GM21526 (cell line): ENCODE results near the gene PRSS38.

ENCODE experiments used
- ATAC-seq: cut with Tn5 transposase; IDR thresholded peaks from one replicate; pipeline ENCODE4 v1.9.1; 2021; ENCODE audit warnings: moderate library complexity; ENCODE audit not compliant: unreplicated experiment, low FRiP score

PRSS38 gene

DNA sequence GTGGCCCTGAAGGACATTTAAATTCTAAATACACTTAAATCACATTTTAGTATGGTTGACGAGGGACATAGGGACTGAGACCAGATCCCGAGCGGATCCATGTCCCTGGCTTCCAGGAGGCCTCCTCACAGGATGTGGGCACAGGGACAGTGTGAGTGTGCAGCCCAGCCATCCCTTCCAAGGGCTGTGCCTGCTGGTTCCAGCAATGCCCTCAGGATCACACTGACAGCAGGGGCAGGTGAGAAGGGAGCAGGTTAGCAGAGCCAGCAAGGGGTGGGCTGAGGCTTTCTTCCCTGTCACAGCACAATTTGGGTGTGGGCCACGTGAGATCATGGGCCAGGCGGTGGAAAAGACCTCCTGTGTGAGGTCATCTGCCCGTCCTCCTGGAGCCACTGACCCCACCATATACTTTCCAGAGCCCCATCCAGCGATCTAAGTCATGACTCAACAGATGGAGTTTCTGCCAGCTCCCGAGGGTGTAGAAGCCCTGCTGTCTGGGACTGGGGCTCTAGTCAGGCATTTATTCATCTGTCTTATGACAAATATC lies 37.0 kb upstream of the PRSS38 start:
- no peak for ATAC-seq

DNA sequence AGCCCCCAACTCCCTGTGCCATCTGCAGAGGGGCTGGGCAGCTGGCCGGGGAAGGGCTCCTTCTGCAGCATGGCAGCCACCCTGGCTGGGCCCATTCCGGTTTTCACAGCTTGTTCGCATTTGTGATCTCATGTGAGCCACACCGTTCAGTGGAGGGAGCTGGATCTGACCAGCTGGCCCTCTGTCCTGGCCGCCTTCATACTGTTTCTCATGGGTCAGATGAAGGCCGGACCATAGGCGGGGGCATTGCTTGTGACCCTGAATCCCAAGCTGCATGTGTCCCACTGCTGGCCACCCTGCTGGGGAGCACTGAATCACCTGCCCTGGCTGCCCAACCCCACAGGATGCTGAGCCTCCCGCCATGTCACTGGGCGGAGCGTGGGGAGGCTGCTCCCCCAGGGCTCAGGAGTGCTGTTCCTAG lies 36.4 kb upstream of the PRSS38 start:
- no peak for ATAC-seq

DNA sequence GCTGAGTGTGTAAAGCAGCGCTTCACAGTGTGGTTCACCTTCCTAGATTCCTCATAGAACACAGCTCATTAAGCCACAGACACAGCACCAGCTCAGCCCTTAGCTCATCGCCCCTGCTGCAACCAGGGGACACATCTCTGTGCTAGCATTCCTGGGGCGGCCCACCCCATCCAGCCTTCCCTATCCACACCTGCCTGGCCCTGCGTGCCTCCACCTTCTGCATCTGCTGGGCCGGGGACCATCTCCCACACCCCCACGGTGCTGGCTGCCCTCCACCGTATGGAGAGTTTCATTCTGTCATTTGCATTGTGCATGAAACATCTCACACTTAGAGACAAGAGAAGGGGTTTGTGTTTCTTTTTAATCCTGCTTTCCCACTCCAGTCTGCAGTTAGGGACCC lies 35.8 kb upstream of the PRSS38 start:
- ATAC-seq: no peak

DNA sequence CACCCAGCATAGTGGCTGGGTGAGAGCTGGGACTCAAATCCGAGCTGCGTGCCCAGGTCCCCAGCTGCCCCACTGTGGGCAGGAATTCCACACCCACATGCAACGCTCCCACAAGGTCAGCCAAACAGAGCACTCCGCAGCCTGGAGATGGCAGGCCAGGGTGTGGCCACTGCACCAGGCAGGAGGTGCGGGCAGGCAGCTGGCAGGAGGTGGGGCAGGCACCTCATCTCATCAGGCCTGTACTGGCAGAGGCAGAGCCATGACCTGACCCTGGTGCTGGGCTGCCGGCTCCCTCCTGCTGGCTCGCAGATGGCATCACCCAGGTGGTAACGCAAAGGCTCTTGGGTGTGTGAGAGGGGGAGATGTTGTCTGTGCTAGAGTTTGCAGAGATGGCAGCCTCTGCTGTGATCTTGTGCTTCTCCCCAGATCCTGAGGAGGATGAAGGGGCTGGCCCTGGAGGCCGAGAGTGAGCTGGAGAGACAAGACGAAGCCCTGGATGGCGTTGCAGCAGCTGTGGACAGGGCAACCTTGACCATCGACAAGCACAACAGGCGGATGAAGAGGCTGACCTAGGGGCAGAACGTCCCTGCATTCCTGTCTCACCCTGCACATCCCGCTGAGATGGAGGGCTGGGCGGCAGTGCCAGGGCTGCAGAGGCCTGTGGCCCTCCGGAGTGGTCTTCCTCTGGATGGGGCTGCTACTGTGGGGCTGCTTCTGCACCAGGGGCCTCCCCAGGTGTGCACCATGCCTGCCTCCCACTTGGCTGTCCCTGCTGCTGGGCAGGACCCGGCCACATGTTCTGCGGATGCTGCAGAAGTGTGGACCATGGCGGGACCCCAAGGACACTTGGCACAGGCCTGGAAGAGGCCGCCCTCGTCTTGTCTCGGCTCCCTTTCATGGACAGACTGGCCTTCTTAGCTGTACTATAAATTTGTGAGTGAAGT lies 35.1 kb upstream of the PRSS38 start:
- no peak for ATAC-seq

DNA sequence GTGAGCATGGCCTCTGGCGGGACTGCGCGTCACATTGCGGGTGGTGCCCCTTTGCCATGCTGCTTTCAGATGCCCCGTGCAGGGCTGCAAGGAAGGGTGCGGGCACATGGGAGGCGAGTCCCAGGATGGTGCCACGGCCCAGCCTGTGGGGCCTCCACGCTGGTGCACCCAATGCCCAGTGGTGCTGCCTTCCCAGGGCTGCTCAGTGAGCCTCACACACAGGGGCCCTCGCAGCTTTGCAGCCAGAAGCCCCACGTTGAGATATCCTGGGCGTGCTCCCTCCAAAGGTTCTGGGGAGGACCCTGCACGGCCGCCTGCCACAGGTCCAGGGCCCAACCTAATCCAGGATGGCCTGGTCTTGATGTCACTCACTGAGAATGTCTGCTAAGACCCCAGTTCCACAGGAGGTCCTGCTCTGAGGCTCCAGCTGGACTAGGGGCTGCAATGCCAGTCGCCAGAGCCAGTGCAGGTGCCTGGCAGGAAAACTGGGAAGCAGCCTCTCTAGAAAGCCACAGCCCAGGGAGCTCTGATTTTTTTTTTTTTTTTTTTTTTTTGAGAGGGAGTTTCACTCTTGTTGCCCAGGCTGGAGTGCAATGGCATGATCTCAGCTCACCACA lies 34.1 kb upstream of the PRSS38 start:
- no peak for ATAC-seq

DNA sequence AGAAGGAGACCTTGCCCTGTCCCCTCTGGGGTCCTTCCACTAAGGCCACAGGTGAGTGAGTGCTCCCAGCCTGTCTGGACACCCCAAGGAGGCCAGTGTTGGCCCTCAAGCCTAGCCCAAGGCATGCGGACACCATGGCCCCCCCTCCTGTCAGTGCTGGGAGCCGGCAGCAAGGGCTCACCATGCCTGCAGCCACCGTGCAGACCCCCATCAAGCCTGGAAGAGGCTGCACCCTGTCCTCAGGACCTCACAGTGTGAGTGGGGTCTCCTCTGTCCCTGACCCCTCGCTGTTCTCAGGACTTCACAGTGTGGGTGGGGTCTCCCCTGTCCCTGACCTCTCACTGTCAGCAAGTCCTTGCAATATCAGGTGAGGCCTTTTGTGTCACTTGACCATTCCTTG lies 33.2 kb upstream of the PRSS38 start:
- ATAC-seq: no peak

DNA sequence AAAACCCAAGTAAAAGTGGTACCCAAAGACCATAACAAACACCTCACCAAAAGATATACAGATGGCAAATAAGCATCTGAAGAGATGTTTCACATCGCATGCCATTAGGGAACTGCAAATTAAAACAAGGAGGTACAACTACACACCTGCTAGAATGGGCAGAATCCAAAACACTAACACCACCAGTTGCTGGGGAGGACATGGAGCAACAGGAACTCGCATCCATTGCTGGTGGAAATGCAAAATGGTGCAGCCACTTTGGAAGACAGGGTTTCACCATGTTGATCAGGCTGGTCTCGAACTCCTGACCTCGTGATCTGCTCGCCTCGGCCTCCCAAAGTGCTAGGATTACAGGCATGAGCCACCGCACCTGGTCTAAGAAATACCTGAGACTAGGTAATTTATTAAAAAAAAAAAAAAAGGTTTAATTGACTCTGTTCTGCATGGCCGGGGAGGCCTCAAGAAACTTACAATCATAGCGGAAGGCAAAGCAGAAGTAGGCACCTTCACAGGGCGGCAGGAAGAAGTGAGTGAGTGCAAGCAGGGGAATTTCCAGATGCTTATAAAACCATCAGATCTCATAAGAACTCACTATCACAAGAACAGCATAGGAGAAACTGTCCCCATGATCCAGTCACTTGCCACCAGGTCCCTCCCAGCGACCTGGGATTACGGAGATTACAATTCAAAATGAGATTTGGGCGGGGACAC lies 30.2 kb upstream of the PRSS38 start:
- ATAC-seq: no peak

DNA sequence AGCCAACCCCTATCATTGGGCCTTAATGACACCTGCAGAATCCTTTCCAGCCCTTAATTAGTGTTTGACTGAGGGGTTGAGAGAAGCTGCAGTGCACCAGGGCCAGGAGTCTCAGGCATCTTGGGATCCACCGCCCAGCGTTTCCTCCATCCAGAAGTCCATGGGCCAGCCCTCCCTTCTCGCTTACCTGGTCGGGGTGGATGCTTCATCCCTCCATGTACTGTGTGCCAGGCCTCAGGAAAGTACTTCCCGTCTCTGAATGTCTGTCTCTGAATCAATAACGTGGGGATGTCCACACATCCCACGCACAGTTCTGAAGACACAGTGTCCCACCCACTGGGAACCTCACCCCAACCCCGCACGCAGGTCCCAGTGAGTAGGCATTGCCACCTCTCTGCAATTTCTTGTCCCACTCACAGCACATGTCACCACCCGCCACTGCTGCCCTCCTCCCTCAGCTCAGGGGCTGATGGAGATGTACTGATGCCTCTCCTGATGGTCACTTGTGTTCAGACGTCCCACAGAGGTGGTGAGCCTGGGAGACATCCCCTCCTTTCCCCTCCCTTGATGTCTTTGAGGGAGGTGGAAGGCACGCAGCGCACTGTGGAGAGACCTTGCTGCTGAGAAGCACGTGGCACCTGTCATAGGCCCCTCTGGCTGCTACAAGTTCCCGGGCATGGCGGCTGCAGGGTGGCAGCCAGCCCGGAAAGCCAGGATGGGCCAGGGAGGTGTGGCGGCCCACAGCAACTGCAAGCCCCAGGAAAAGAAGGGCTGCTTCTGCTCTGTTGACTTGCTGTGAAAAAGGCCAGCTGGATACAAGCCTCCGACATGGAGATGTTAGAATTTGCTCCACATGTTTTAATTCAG lies 29.4 kb upstream of the PRSS38 start:
- ATAC-seq: no peak

DNA sequence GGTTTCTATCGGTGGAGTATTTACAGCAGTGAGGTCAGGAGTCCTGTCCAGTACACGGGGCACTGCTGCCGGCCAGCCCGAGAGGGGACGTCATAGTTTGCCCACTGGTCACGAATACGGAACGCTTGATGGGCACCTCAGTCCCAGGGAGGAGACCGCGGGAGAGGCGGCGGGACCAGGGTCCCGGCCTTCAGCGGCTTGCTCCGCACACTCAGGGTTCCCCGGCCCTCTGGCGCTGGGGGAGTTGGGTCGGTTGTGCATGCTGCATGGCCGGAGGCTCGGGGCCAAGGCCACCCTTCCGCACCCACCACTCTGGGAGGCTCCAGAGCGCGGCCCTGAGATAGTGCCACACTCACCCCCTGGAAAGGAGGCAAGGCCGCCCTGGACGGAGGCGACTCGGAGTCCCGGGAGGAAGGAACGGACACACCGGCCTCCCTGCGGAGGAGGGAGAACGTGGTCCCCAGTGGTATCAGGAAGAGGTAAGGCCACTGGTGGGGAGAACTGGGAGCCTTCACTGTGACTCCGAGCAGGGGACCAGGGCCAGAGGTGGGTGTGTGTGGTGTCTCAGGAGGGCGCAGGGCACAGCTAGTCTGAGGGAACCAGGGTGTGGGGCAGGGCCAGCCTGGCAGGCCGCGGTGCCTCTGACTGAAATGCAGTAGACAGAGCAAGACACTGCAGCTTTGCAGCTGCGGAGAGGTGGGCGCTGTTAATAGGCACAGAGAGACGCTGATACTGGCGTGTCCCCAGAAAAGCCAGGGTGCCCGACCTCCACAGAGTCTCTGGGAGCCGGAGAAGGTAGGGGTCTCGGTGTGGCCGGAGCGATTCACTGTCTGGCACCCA lies 28.6 kb upstream of the PRSS38 start:
- no peak for ATAC-seq

DNA sequence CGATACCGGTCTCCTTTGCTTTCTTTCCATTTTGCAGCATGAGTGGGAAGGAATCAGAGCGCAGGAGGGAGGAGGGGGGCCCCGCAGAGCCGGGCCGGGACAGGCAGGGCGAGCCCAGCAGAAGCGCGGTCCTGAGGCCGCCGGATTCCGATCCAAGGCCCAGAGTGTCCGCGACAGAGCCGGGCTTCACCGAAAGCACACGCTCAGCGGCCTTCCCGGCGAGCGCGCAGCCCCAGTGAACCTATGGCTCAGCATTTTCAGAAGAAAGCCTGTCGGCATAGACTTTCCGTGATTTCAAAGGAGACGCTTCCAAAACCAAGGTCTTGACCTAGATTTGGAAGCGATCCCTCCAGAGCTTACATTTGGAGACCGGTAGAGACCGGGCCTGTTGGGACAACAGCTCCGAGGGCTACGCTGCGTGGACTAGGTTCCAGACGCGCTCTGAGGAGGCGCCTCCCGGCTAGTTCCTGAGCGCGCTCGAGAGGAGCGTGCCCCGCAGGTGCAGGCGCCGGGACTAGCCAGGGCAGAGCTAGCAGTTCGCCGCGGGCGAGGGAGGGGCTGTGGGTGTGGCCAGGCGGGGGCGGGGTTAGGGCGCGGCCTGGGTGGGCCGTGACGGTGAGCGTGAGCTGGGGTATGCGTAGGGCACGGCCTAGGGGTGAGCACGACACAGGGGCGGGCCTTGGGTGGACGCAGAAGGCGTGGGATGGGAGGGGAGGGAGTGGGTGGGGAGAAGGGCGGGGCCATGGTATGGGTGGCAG lies 27.8 kb upstream of the PRSS38 start:
- peak; percentile 93 for ATAC-seq

DNA sequence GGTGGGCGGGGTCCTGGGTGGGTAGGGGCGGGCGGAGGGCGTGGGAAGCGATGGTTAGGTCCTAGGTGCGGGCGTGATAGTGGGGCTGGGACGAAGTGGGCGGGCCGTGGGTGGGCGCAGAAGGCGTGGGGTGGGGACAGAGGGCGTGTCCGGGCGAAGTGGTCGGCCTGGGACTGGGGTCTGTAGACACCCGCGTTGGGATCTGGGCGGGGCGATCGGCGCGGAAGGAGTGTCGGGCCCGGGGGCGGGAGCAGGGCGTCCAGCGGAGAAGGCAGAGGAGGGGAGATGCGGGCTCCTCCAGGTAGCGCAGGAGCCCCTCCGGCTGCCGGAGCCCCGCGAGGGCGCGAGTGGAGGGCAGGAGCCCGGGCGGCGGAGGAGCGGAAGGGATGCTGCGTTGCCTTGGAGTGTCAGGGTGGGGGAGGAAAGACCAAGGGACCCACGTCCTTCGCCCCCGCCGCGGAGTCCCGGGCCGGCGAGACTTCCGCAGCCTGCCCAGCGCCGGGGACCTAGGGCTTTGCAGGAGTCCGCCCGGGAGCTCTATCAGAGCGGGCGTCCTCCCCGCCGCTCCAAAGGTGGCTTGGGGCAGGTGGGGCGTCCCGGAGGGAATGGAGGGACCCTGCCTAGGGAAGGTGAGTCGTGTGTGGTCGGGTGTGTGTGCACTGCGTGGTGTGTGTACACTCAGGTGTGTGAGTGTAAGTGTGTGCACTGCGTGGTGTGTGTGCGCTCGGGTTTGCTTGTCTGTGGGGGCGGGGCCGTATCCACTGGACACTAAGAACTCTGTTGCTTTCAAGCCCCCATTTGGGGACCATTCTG lies 27.0 kb upstream of the PRSS38 start:
- ATAC-seq: peak; percentile 61

DNA sequence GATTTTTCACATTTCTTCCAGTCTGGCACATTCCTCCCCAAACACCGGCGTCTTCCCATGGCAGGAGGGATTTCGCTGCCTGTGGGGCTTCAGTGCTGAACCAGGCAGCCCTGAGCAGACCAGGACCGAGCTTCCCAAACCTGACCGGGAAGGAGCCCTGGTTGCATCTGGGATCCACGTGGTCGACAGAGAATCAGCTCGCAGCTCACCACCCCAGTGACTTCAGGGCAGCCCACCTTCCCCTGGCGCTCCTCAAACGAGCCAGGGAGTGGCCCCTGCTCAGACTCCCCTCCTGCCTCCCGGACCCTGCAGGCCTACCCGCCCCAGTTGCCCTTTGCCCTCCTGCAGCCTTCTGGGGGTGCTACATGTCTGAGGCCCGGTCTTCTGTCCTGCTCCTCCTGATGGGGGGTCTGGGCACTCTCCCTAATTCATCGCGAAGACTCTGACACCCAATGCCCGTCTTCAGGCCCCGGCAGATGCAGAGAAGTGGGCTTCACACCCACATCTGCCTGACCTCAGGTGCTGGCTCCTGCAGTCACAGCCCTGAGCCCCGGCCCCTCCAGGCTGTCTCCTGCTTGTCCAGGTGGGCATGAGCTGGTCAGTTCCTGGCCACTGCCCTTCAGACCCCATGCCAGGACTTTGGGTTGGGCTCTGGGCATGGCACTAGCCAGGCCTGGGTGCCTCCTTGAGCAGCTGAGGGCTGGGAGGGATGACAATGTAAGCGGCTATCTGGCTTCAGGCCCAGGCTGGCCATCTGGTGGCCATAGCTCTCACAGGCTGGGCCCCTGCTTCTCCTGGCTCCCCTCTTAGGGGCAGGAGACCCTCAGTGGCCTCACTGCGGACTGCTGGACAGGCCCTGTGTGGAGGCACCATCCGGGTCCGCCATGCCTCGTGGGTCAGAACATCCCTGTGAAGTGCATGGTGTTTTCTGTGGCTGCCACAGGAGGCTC lies 26.1 kb upstream of the PRSS38 start:
- ATAC-seq: no peak

DNA sequence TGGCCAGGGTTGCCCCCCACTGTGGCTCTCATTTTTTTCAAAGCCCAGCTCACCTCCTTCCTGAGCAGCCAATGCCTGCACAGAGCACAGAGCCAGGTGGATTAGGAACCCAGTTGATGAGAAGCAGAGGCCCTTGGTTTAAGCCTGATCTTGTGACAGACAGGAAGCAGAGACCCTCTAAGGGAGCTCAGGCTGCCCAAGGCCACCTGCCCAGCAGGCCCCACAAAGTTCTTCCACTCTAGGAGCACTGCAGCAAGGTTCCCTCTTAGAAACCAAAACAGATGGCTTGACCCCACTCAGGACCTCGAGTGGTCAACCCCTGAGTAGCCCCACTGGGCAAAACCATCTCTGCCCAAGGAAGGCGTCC lies 25.5 kb upstream of the PRSS38 start:
- ATAC-seq: no peak

DNA sequence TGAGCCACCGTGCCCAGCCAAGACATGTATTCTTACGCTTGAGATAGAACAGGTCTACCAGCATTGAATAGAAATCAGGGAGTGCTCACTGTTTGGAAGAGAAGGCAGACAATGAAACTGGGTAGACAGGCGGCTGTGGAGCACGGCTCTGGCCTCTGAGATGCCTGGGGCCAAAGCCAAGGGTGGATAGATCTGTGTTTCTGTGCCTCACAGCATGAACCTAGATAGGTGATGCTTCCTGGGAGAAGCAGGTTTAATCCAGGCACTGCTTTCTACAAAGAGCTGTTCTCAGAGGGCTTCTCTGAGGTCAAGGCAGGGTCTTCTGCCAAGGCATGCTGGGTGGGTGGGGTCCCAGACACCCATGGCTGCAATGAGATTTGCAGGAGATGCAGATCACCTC lies 24.6 kb upstream of the PRSS38 start:
- ATAC-seq: no peak

DNA sequence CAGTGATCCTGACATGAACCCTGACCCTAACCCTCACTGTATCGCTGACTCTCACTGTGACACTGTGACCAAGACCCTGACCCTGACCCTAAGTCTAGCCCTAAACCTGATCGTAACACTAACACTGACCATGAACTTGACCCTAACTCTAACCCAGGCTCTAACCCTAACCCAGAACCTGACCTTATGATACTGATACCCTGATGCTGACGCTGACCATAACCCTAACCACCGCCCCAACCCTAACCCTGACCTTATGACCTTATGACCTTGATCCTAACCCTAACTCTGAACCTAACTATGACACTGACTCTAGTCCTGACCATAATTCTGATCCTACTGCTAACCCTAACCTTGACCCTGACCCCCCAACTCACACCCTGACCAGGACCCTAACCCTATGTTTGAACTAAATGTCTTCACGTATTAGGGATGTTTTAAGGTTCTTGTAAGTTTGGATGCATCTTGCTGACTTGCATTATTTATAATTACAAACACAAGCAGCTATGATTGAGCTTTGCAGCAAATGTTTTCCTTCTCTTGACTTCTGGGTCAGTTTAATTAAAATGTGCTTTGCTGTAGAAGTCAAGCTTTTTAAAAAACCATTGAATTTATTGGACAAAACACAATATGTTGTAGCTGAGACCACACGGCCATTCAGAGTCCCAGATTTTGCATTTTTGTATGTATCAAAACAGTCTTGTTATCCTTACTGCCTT lies 23.9 kb upstream of the PRSS38 start:
- ATAC-seq: no peak
